GM18517 (cell line): ENCODE data around the gene NEURL1B.
"Not testable (repeated sequence)": the region's sequence is repeated elsewhere in the genome, so short reads cannot be mapped to it uniquely, and the experiment has no call there.

Experiments
- ATAC-seq: cut with Tn5 transposase; IDR thresholded peaks from one replicate; pipeline ENCODE4 v1.9.1; 2021; ENCODE audit warnings: mild to moderate bottlenecking, moderate library complexity; ENCODE audit not compliant: unreplicated experiment

NEURL1B gene

GRCh38 chr5:172640822-172641358, at the start of gene NEURL1B:
NEURL1B (plus strand) TSS chr5:172641263; CDS start chr5:172641407, 144 bp downstream.
- ATAC-seq = no peak

- ATAC-seq = no peak
These were observed 49.4 kb upstream of the NEURL1B start for GRCh38 chr5:172591636-172592035.

GRCh38 chr5:172592881-172593280, 48.2 kb upstream of the NEURL1B start:
- no peak for ATAC-seq

- ATAC-seq = no peak
These were observed 47.8 kb upstream of the NEURL1B start for GRCh38 chr5:172593306-172593705.

GRCh38 chr5:172593721-172594235, 47.3 kb upstream of the NEURL1B start:
- no peak for ATAC-seq

GRCh38 chr5:172594431-172594830, 46.6 kb upstream of the NEURL1B start:
- no peak for ATAC-seq

- ATAC-seq = no peak
These were observed 46.1 kb upstream of the NEURL1B start for GRCh38 chr5:172594867-172595466.

- ATAC-seq = no peak
These were observed 45.2 kb upstream of the NEURL1B start for GRCh38 chr5:172595596-172596455.

- no peak for ATAC-seq
These were observed 44.3 kb upstream of the NEURL1B start for GRCh38 chr5:172596638-172597231.

- ATAC-seq = no peak
These were observed 43.3 kb upstream of the NEURL1B start for GRCh38 chr5:172597755-172598155.

- ATAC-seq = no peak
These were observed 42.5 kb upstream of the NEURL1B start for GRCh38 chr5:172598251-172599203.

GRCh38 chr5:172599204-172599567, 41.9 kb upstream of the NEURL1B start:
- ATAC-seq = no peak

- ATAC-seq = no peak
These were observed 40.5 kb upstream of the NEURL1B start for GRCh38 chr5:172600571-172600970.

- not testable (repeated sequence) for ATAC-seq
These were observed 39.5 kb upstream of the NEURL1B start for GRCh38 chr5:172601576-172601975.

- no peak for ATAC-seq
These were observed 38.3 kb upstream of the NEURL1B start for GRCh38 chr5:172602783-172603231.

GRCh38 chr5:172603251-172603806, 37.7 kb upstream of the NEURL1B start:
- no peak for ATAC-seq

- no peak for ATAC-seq
These were observed 35.6 kb upstream of the NEURL1B start for GRCh38 chr5:172605466-172605865.

- no peak for ATAC-seq
These were observed 34.8 kb upstream of the NEURL1B start for GRCh38 chr5:172606156-172606785.

GRCh38 chr5:172607213-172607793, 33.8 kb upstream of the NEURL1B start:
- no peak for ATAC-seq
